Nephron progenitor cell (in vitro differentiated cells): ENCODE measurements around the gene SLC25A24.
"Not testable (repeated sequence)": the region's sequence is repeated elsewhere in the genome, so short reads cannot be mapped to it uniquely, and the experiment has no call there.

Experiments
- DNase-seq: peaks from one replicate; pipeline ENCODE4 v3.0.0; 2021
- H3K27ac Mint-ChIP-seq: 2 replicates; pipeline ENCODE4 v1.8.0; 2021; ENCODE audit warnings: mild to moderate bottlenecking, moderate library complexity, mixed read lengths
- H3K27me3 Mint-ChIP-seq: 2 replicates; pipeline ENCODE4 v1.8.0; 2021; ENCODE audit warnings: mild to moderate bottlenecking, low read depth, mixed read lengths; ENCODE audit not compliant: poor library complexity
- H3K36me3 Mint-ChIP-seq: 2 replicates; pipeline ENCODE4 v1.8.0; 2021; ENCODE audit warnings: low read depth, mixed read lengths
- H3K4me1 Mint-ChIP-seq: 2 replicates; pipeline ENCODE4 v1.8.0; 2021; ENCODE audit warnings: mixed read lengths
- H3K4me3 Mint-ChIP-seq: 2 replicates; pipeline ENCODE4 v1.8.0; 2021; ENCODE audit warnings: mild to moderate bottlenecking, moderate library complexity, mixed read lengths
- H3K9me3 Mint-ChIP-seq: 2 replicates; pipeline ENCODE4 v1.8.0; 2021; ENCODE audit warnings: mild to moderate bottlenecking, moderate library complexity, mixed read lengths
- CTCF ChIP-seq: fragments of 200-600 bp; sonication (generic); IDR thresholded peaks from 2 replicates; pipeline ENCODE4 v1.5.0; 2021; ENCODE audit warnings: antibody characterized with exemption

SLC25A24 gene

GRCh38 chr1:108142773-108143394 lies 57.3 kb downstream of the SLC25A24 start:
- no peaks in the 10 kb centered on the region for H3K27me3 Mint-ChIP-seq
- no peak for DNase-seq
- no peak overlapping the region for H3K27ac Mint-ChIP-seq
- H3K4me1 Mint-ChIP-seq, result no peaks in the 10 kb centered on the region
- peaks cover 36% of the 10 kb centered on the region for H3K9me3 Mint-ChIP-seq
- H3K36me3 Mint-ChIP-seq, result peaks cover 15% of the 10 kb centered on the region
- no peak overlapping the region for H3K4me3 Mint-ChIP-seq
- no peak for TF ChIP-seq CTCF

GRCh38 chr1:108142258-108142657 lies 57.9 kb downstream of the SLC25A24 start:
- Mint-ChIP-seq H3K4me3 (no peak overlapping the region), H3K9me3 (peaks cover 33% of the 10 kb centered on the region), H3K4me1 (no peaks in the 10 kb centered on the region), H3K27me3 (no peaks in the 10 kb centered on the region), H3K36me3 (peaks cover 18% of the 10 kb centered on the region), H3K27ac (no peak overlapping the region)
- no peak for TF ChIP-seq CTCF
- DNase-seq, result no peak

- no peak overlapping the region for H3K27ac Mint-ChIP-seq
- H3K4me3 Mint-ChIP-seq, result no peak overlapping the region
- DNase-seq, result no peak
- H3K4me1 Mint-ChIP-seq, result no peaks in the 10 kb centered on the region
- H3K36me3 Mint-ChIP-seq, result peaks cover 24% of the 10 kb centered on the region
- H3K27me3 Mint-ChIP-seq, result no peaks in the 10 kb centered on the region
- H3K9me3 Mint-ChIP-seq, result peaks cover 27% of the 10 kb centered on the region
- no peak for TF ChIP-seq CTCF
These were observed 58.5 kb downstream of the SLC25A24 start for GRCh38 chr1:108141621-108142020.

- Mint-ChIP-seq H3K9me3 (peaks cover 20% of the 10 kb centered on the region), H3K27me3 (no peaks in the 10 kb centered on the region), H3K27ac (no peak overlapping the region), H3K4me3 (no peak overlapping the region), H3K4me1 (no peaks in the 10 kb centered on the region), H3K36me3 (peaks cover 31% of the 10 kb centered on the region)
- no peak for DNase-seq
- no peak for TF ChIP-seq CTCF
These were observed 59.2 kb downstream of the SLC25A24 start for GRCh38 chr1:108140936-108141335.

GRCh38 chr1:108140177-108140576 lies 60.0 kb downstream of the SLC25A24 start:
- H3K4me1 Mint-ChIP-seq, result no peaks in the 10 kb centered on the region
- no peak overlapping the region for H3K4me3 Mint-ChIP-seq
- no peak overlapping the region for H3K27ac Mint-ChIP-seq
- DNase-seq, result no peak
- H3K36me3 Mint-ChIP-seq, result peaks cover 38% of the 10 kb centered on the region
- peaks cover 13% of the 10 kb centered on the region for H3K9me3 Mint-ChIP-seq
- H3K27me3 Mint-ChIP-seq, result no peaks in the 10 kb centered on the region
- TF ChIP-seq CTCF, result no peak

GRCh38 chr1:108139555-108139954 lies 60.6 kb downstream of the SLC25A24 start:
- not testable (repeated sequence) for H3K27me3 Mint-ChIP-seq, DNase-seq, H3K4me3 Mint-ChIP-seq, H3K27ac Mint-ChIP-seq, H3K4me1 Mint-ChIP-seq
- Mint-ChIP-seq H3K36me3 (peaks cover 45% of the 10 kb centered on the region), H3K9me3 (peaks cover 11% of the 10 kb centered on the region)

- H3K27ac Mint-ChIP-seq, H3K27me3 Mint-ChIP-seq, H3K4me1 Mint-ChIP-seq, H3K4me3 Mint-ChIP-seq, DNase-seq: not testable (repeated sequence)
- H3K9me3 Mint-ChIP-seq, result peaks cover 32% of the 10 kb centered on the region
- H3K36me3 Mint-ChIP-seq, result peaks cover 70% of the 10 kb centered on the region
These were observed 67.0 kb downstream of the SLC25A24 start for GRCh38 chr1:108133148-108133547.

- Mint-ChIP-seq H3K9me3 (peaks cover 32% of the 10 kb centered on the region), H3K36me3 (peaks cover 66% of the 10 kb centered on the region)
- not testable (repeated sequence) for H3K27me3 Mint-ChIP-seq, H3K4me1 Mint-ChIP-seq, DNase-seq, H3K27ac Mint-ChIP-seq, H3K4me3 Mint-ChIP-seq
These were observed 67.8 kb downstream of the SLC25A24 start for GRCh38 chr1:108132367-108132766.

GRCh38 chr1:108131281-108131680 lies 68.9 kb downstream of the SLC25A24 start:
- not testable (repeated sequence) for H3K4me3 Mint-ChIP-seq, H3K27ac Mint-ChIP-seq, H3K27me3 Mint-ChIP-seq, H3K4me1 Mint-ChIP-seq, DNase-seq
- Mint-ChIP-seq H3K36me3 (peaks cover 55% of the 10 kb centered on the region), H3K9me3 (peaks cover 32% of the 10 kb centered on the region)
